Mucosa of descending colon (tissue), 3 donors: ENCODE results near the gene HRG. TPM values are rescaled to one million over a fixed set of nuclear protein-coding genes. Genes with fewer than 3 reads are reported as not detected.

ENCODE experiments used
- ATAC-seq: fragments of 200-7000 bp; cut with Tn5 transposase; one replicate; pipeline ENCODE4 v1.9.1; 2020; ENCODE audit warnings: mild to moderate bottlenecking, moderate library complexity
- DNase-seq, 3 donors: peaks; one replicate each; pipeline ENCODE4 v3.0.0-alpha.2; 2020
- H3K36me3 ChIP-seq: fragments of 200-600 bp; one replicate; pipeline ENCODE4 v1.8.0; 2021; ENCODE audit warnings: low read depth, mild to moderate bottlenecking
- H3K4me1 ChIP-seq: fragments of 200-600 bp; one replicate; pipeline ENCODE4 v1.8.0; 2021; ENCODE audit warnings: low read depth, mild to moderate bottlenecking
- H3K4me3 ChIP-seq: fragments of 200-600 bp; one replicate; pipeline ENCODE4 v1.8.0; 2021; ENCODE audit warnings: mild to moderate bottlenecking
- H3K9me3 ChIP-seq: fragments of 200-600 bp; one replicate; pipeline ENCODE4 v1.8.0; 2021; ENCODE audit warnings: mild to moderate bottlenecking
- intact Hi-C, 2 donors: fragments of 100-400 bp; cut with DNase I in 1 of 2; cut with micrococcal nuclease in 1 of 2; formaldehyde crosslinking; loops; one replicate each; pipeline versions ENCODE4 v1.11.0 to v1.11.1; 2022; cut with DNase I, micrococcal nuclease
- total RNA-seq, 3 donors: library from RNA; stranded (reverse); fragmentation: NEBNext Ultra II Directional in 2 of 3; extraction: Animal tissue kit (Norgen Biotek cat#: 25700) in 2 of 3; gene quantifications; one replicate each; pipeline versions ENCODE4 v1.2.1 to v1.2.4, GENCODE V29; 2021 to 2023
- TF ChIP-seq, protein P1 (sequence below): fragments of 200-600 bp; IDR thresholded peaks from one replicate; pipeline ENCODE4 v1.8.0; 2022; ENCODE audit warnings: antibody characterized with exemption, mild to moderate bottlenecking
- donor health status: DM: no; HTN: no; CAD: no; lungs with moderate emphysema.
- donor health status: DM: no; HTN: no; CAD: no.
- donor health status: DM: no; HTN: yes; CAD: no.

The HRG gene
- total RNA-seq, 3 donors from 2014 or later = not detected

DNA sequence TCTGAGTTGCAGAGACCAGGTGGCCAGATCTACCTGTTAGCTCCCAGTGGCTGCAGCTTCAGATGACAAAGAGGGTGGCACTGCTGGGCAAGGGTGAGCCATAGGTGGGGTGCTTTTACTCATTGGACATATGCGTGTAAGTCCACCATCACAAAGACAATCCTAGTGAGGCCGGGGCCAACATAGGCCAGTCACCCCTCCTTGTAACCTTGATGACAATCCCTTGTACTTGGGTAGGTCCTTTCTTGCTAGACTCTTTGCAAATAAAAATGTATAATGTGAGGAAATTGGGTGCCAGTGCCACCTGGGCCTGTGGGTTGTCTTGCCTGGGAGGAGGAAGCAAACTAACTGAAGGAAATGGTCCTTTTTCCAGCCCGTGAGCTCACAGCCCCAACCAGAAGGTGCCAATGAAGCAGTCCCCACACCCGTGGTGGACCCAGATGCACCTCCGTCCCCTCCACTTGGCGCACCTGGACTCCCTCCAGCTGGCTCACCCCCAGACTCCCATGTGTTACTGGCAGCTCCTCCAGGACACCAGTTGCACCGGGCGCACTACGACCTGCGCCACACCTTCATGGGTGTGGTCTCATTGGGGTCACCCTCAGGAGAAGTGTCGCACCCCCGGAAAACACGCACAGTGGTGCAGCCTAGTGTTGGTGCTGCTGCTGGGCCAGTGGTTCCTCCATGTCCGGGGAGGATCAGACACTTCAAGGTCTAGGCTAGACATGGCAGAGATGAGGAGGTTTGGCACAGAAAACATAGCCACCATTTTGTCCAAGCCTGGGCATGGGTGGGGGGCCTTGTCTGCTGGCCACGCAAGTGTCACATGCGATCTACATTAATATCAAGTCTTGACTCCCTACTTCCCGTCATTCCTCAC is 45.4 kb upstream of the HRG start:
- ATAC-seq (no peak), DNase-seq (no peak)
- Histone ChIP-seq H3K4me3 (no peak overlapping the region), H3K36me3 (no peaks in the 10 kb centered on the region), H3K9me3 (no peaks in the 10 kb centered on the region), H3K4me1 (peaks cover 5% of the 10 kb centered on the region)
- TF ChIP-seq, protein P1, sequence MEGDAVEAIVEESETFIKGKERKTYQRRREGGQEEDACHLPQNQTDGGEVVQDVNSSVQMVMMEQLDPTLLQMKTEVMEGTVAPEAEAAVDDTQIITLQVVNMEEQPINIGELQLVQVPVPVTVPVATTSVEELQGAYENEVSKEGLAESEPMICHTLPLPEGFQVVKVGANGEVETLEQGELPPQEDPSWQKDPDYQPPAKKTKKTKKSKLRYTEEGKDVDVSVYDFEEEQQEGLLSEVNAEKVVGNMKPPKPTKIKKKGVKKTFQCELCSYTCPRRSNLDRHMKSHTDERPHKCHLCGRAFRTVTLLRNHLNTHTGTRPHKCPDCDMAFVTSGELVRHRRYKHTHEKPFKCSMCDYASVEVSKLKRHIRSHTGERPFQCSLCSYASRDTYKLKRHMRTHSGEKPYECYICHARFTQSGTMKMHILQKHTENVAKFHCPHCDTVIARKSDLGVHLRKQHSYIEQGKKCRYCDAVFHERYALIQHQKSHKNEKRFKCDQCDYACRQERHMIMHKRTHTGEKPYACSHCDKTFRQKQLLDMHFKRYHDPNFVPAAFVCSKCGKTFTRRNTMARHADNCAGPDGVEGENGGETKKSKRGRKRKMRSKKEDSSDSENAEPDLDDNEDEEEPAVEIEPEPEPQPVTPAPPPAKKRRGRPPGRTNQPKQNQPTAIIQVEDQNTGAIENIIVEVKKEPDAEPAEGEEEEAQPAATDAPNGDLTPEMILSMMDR = no peak
- intact Hi-C loops = no loop called here

DNA sequence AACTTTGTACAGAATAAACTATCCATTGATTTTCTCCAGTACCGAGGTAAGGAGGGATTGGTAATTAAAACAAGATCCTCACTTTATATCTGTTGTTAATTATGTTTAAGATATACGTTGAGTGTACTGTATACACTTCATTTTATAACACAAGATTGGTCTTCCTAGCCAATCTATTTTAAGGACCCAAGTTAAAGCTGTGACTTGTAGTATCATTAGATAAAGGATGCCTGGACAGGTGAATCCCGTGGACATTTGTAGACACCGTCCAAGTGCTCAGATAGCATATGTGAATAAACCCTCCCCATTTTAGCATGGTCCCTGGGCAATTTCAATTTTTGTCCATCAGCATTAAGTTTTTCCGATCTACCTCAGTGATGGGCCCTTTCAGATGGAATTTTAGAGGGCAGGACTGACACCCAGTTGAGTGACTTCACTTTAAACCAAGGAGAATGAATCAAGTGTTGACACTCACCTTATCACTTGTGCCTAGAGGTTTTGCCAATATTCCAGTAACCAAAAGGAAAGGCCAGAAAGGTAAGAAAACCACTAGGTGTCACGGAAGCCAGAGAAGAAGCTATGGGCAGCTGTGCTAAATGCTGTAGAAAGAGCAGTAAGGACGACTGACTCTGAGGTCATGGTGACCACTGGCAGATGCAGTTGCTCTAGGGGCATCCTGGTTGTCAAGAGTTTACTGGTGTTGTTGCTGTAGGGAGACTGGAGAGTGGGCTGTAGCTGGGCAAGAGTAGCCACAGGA is 43.7 kb upstream of the HRG start:
- intact Hi-C loops = no loop called here
- Histone ChIP-seq H3K36me3 (no peaks in the 10 kb centered on the region), H3K9me3 (no peaks in the 10 kb centered on the region), H3K4me1 (peaks cover 2% of the 10 kb centered on the region), H3K4me3 (no peak overlapping the region)
- no peak for DNase-seq
- TF ChIP-seq, protein P1 = no peak
- no peak for ATAC-seq

DNA sequence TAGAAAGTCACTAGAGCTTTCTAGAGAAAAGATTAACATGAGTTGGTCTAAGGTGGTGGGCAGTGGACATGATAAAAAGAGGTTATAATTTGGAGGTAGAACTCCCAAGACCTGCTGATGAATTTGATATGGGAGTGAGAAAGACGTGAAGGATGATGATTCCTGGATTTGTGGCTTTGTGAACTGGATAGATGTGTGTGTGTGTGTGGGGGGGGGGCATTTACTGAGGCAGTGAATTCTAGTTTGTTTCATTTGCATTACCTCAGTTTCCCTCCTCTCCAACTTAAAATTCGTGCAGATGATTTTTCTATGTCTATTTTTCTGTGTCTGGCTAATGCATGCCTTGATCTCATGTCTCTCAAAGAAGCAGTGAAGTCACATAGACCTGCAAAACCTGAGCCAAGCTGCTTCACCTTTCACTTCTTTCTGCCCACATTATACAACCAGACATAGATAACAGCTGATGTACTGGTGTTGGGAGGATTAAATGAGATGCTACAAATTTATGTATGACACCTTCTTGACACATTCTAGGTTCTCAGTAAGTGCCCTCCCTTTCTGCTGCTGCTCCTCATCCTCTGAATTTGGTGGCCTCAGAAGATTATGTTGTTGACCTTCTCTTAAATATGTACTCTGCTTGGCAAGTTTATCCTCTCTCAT is 43.0 kb upstream of the HRG start:
- H3K4me3 ChIP-seq = no peak overlapping the region
- TF ChIP-seq, protein P1 = no peak
- H3K36me3 ChIP-seq = no peaks in the 10 kb centered on the region
- no peaks in the 10 kb centered on the region for H3K9me3 ChIP-seq
- ATAC-seq = no peak
- DNase-seq = no peak
- intact Hi-C loops = no loop called here
- no peaks in the 10 kb centered on the region for H3K4me1 ChIP-seq

DNA sequence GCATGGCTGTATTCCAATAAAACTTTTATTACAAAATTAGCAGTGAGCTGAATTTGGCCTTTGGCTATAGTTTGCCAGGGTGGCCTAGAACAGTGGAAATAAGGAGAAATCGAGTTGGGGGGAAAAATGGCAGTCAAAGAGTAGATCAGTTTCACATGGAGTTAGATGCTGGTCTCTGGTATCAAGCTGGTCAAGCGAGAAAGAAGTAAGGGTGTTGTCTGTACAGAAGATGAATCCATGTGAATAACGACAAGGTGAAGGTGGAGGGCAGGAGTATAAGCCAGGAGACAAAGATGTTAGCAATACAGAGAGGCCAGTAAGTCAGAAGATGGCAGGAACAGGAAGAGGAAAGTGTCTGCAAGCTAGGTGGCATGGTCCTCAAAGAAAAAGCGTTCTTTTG is 41.2 kb upstream of the HRG start:
- DNase-seq (no peak), ATAC-seq (no peak)
- no peak overlapping the region for H3K4me3 ChIP-seq
- H3K9me3 ChIP-seq = no peaks in the 10 kb centered on the region
- TF ChIP-seq, protein P1 = no peak
- intact Hi-C loops = no loop called here
- no peaks in the 10 kb centered on the region for H3K4me1 ChIP-seq
- no peaks in the 10 kb centered on the region for H3K36me3 ChIP-seq

DNA sequence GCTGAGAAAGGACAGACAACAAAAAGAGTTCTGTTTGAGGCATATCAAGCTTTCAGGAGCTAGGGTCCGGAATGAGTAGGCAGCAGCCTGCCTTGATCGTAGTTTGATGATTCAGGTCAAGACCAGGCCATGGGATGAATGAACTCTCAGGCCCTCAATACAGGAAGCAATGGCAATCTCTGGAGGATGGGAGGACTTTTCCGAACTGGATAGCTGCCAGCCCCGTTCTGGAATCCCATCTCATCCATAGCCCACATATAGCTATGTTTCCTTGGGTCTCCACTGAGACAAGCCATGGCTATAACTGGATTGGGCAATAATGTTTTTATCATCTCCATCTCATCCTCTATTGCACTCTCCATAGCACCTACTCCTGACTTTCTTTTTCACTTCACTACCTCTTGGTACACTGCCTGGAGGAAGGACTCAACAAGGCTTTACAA is 40.2 kb upstream of the HRG start:
- no peak for ATAC-seq
- DNase-seq = no peak
- TF ChIP-seq, protein P1 = no peak

More for the DNA sequence above, 40.2 kb upstream of the HRG start:
- Histone ChIP-seq H3K9me3 (no peaks in the 10 kb centered on the region), H3K4me3 (no peak overlapping the region), H3K4me1 (no peaks in the 10 kb centered on the region), H3K36me3 (no peaks in the 10 kb centered on the region)
- intact Hi-C loops = no loop called here
